GM19023 (cell line): ENCODE results near the gene VAPA.

Experiments used
- ATAC-seq: cut with Tn5 transposase; IDR thresholded peaks from one replicate; pipeline ENCODE4 v1.9.1; 2021; ENCODE audit warnings: mild to moderate bottlenecking, moderate library complexity; ENCODE audit not compliant: unreplicated experiment

VAPA gene, protein sequence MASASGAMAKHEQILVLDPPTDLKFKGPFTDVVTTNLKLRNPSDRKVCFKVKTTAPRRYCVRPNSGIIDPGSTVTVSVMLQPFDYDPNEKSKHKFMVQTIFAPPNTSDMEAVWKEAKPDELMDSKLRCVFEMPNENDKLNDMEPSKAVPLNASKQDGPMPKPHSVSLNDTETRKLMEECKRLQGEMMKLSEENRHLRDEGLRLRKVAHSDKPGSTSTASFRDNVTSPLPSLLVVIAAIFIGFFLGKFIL

DNA sequence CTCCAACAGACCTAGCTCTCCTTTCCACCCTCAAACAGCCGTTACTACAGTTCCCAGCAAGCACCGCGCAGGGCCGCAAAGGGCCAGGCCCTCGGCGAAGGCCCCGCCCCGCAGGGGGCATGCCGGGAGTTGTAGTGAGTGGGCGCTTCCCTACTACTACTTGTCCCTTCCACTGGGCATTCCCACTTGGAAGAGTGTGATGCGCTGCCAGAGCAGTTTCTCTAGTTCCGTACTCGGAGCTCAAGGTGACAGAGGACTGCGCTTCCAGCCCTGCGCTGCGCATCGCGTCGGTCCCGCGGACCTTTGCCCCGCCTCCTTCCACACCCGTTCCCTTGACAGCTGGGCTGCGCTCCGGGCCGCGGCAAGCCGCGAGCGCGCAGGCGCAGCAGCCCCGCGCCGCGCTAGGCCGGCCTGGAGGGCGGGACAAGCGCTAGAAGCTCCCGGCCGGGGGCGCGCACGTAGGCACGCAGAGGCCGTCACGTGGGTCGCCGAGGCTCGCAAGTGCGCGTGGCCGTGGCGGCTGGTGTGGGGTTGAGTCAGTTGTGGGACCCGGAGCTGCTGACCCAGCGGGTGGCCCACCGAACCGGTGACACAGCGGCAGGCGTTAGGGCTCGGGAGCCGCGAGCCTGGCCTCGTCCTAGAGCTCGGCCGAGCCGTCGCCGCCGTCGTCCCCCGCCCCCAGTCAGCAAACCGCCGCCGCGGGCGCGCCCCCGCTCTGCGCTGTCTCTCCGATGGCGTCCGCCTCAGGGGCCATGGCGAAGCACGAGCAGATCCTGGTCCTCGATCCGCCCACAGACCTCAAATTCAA lies at the start of gene VAPA:
Gene VAPA (plus strand): TSS at position 491 of the 808 bp plus-strand sequence. CDS start 241 bp downstream, at position 732.
- ATAC-seq: peak; percentile 83

DNA sequence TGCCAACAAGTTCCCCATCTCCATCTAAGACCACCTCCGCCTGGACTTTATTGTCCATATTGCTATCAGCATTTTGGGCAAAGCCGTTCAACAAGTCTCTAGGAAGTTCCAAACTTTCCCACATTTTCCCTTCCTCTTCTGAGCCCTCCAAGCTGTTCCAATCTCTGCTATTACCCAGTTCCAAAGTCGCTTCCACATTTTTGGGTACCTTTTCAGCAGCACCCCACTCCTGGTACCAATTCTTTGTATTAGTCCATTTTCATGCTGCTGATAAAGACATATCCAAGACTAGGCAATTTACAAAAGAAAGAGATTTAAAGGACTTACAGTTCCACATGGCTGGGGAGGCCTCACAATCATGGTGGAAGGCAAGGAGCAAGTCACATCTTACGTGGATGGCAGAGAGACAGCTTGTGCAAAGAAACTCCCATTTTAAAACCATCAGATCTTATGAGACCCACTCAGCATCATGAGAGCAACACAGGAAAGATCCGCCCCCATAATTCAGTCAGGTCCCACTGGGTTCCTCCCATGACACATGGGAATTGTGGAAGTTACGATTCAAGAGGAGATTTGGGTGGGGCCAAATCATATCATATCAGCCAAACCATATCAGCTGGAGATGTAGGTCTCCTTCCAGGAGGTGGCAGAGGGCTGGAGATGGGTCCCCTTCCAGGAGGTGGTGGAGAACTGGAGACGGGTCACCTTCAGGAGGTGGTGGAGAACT lies 47.9 kb upstream of the VAPA start:
- ATAC-seq: no peak

DNA sequence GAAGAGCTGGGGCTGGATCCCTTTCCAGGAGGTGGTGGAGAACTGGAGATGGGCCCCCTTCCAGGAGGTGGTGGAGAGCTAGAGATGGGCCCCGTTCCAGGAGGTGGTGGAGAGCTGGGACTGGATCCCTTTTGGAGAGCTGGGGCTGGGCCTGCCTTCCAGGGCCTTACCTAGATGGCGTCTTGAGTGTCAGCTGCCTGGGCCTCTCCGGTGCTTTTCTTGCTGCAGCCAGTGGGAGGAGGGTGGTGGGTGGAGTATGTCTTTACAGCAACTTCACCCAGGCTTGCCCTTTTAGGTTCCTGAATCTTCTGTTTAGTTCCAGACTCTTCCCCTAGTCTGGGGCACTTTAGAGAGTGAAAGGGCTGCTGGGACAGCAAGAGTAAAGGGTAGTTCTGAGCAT lies 47.2 kb upstream of the VAPA start:
- ATAC-seq: no peak

DNA sequence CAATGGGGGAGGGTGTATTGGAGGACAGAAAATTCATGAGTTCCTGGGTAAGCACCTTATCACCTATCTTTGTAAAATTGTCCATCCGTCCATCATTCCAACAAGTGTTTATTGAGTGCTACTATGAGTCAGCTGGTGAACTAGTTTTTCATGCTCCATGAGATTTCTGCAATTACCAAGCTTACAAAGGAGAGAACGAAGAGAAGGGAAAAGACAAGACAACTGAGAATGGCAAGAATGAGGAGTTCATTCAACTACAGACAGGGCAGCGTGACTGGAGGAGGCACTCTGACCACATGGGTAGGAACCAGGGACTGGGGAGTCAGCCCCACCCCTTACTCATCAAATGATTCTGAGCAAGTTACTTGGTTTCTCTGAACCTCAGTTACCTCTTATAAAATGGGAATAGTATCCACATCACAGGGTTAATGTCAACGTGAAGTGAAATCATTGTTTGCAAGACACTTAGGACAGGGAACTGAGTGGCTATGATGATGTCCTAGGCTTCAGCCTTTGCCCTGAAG lies 46.7 kb upstream of the VAPA start:
- ATAC-seq: no peak

DNA sequence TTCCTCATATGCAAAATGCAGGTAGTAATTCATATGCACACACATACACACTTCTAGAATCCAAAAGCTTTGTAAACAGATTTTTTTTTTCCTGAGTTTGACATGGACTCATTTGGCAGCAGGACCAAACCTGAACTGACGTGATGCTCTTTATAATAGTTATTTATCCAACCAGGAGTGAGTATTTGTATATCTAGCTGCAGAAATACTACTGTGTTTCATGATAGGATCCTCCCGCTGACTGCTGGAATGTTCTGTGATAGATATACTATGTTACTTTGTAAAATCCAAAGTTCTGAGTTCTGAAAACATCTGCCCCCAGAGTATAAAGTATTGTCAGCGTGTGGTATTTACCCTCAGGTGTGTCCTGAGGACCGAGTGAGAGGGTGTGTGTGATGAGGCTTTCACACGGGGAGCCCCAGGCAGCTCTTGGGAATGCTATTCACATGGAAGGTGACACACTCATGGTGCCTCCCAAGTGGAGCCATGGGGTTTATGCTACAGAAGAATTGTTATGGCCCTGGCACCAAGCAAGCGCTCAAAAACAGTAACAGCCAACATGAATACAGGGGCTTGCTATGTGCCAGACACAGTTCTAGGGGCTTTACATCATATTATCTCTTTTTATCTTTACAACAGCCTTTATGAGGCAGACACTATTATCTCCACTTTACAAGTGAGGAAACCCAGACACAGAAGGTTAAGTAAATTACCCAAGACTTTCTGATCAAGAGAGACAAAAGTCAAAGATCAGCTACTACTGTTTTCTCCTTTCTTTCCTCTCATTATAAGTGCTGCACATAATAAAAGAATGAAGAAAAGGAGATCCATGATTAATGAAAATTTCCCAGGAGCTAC lies 44.7 kb upstream of the VAPA start:
- ATAC-seq: no peak

DNA sequence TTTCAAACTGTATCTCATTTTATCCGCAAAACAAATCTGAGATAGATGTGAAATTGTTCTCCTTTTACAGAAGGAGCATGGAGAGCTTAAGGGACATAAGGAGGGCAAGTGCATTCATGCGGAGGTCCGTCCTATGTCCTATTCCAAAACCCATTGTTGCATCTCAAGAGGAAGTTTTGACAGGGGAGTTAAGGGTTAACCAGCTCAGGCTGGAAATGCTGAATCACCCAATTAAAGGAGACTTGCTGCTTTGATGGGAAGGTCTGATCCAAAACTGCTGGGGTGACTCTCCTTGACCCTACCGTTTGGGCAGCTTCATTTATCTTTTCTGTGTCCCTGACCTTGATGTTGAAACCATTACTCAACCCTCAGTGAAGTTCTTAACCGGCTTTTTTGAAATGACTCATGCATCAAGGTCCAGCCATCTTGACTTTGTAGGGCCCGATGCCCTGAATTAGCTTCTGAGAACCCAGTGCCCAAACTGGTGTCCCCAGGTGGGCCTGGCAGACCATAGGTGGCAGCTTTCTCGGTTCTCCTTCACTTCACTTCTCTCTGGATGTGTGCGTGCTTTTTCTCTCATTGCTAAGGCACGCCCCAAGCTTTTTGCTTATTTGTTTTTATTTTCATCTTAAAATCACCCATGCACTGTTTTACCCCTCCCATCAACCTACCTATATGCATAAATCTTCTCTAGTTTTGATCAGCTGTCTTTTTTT lies 43.9 kb upstream of the VAPA start:
- ATAC-seq: no peak

DNA sequence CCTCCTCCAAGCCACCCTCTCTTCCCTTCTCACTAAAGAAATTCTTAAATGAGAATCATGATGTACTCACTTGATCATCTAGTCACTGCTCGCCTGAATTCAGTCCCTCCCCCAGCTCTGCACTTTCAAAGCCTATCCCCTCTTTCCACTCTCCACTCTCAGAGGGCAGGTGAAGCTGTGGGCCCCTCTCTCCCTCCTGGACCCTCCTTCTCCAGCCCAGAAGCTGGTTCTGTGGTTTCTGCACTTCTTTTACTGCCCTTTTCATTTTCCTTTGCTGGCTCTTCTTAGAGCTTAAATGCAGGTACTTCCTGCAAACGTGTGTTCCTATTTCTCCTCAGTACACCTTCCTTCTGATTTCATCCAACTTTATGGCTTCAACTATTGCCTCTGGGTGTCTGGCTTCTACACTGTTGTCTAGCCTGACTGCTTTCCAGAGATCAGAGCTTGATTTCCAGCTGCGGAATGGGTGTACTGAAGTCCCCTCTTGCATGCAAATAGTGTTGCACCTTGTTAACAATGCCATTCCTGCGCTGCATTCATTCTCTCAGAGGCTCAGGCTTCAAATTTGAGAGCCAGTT lies 43.3 kb upstream of the VAPA start:
- no peak for ATAC-seq

DNA sequence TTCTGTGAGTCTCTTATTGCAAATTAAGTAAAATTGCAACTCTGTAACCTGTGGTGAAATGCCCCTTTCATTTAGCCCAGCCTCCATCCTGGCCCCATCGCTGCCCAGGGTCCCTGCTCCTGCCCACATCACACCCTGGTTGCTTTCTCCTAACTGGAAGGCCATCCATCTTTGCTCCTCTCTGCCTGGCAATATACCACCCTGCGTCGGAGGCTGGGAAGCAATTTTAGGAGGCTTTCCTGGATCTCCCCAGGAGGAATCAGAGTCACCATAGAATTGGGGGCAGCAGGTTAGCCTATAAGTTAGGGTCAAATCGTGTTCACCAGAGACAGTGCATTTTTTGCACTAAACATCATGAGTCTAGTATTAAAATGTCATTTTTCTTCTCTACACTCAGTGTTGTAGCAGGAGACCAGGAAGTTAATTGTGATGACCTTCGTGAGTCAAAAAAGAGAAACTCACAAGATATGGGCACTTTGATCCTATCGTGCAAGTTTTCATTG lies 42.5 kb upstream of the VAPA start:
- ATAC-seq: no peak

DNA sequence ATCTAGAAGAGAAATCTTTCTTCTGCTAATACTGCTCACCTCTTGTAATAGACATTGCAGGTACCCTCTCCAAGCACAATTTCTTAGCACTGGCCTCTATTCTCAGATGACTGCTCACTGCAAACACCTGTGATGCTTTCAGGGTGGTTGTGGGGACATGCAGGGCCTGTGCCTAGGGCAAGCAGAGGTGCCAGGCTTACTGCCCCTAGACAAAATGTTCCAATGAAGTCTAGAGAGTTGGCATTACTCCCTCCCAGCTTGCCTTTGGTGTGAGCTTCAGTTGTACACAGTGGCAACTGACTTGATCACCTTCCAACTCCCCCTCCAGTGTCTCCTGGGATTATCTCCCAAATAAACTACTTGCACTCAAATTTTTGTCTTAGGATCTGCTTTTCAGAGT lies 41.0 kb upstream of the VAPA start:
- no peak for ATAC-seq

DNA sequence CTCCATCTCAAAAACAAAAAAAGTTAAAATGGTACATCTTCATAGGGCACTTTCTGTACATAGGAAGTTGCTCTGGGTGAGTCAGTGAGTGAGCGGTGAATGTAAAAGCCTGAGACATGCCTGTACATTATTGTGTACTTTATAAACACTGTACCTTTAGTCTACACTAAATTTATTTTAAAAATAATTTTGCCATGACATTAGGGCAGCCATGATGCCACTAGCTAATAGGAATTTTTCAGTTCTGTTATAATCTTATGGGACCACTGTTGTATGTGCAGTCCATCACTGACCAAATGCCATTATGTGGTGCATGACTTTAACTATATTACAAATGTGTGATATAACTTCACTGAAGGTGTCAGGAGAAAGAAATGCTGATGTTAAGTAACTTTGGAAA lies 39.1 kb upstream of the VAPA start:
- ATAC-seq: no peak

DNA sequence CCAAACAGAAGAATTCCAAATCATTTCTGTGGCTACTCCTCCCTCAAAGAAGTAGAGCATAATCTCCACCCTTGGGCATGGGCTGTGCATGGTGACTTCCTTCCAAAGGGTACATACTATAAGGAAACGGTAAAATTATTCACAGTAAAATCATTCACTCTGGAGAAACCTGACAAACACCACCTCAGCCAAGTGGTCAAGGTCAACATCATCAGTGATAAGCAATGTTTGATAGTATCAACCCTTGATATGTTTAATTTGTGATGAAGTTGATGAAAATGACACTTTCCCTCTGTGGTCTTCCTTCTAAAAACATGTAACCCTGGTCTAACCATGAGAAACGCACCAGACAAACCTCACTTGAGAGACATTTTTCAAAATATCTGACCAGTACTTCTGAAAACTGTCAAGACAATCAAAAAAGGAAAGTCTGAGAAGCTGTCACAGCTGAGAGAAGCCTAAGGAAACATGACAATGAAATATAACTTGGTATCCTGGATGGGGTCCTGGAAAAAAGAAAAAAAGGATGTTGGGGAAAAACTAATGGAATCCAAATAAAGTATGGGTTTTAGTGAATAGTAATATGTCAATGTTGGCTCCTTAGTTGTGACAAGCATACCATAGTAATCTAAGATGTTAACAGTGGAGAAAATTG lies 37.5 kb upstream of the VAPA start:
- no peak for ATAC-seq

DNA sequence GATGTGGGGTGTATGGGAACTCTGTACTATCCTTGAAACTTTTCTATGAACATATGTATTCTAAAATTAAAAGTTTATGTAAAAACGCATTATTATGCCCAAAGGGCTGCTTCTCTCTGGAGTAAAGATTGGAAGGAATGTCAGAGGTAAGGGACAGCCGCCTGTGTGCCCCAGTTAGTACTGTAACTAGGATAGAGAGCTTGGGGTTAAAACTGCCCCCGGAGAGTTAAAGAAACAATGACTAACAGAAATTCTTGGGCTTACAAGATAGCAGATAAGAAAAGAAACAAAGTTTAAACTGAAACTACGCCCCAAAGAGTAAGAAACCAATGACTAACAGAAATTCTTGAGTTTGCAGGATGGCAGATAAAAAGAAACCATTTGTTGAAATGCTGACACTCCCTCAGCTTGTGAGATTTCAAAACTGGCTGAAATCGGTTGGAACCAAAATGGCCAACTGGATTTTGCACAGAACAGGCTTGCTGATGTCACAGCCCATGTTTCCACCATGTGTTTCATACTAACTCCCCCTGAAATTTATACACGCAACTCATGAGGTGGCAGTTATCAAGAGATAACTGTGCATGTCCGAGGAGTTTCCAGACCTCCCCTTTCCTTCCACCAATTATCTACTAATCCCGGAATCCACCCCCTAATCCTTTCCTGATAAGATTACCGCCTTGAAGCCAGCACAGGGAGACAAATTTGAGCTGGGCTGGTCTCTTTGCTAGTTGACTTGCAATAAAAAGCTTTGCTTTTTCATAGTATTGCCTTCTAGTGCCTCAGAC lies 36.8 kb upstream of the VAPA start:
- no peak for ATAC-seq

DNA sequence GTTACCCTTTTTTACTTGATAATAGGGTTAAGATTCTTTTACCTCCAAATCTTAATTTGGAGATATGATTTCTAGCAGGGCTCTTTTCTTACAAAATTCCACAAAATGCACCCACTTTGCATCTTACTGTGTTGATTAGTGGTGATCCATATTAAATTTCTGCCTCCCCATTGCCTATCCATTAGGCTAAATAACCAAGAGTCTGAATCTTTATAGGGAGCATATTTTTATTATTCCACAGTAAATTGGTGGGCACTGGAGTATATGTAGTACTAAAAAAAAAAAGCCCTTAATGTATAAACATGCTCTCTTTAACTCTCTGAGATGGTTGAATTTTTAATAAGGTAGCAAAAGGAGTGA lies 36.2 kb upstream of the VAPA start:
- no peak for ATAC-seq

DNA sequence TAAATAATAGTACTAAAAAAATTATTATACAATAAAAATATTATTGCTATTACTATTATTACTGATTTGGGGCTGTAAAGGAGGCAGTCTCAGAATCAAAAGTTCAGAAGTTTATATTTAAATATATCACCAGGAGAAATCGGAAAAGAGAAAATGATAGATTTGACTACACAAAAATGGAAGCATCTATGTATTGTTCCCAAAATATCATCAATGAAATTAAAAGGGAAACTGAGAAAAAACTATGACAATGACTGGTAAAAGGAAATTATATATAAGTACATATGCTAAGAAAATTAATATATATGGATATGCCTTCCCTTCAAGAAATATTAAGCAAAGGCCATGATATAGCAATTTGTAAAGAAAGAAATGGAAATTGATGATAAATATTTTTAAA lies 35.7 kb upstream of the VAPA start:
- ATAC-seq: no peak

DNA sequence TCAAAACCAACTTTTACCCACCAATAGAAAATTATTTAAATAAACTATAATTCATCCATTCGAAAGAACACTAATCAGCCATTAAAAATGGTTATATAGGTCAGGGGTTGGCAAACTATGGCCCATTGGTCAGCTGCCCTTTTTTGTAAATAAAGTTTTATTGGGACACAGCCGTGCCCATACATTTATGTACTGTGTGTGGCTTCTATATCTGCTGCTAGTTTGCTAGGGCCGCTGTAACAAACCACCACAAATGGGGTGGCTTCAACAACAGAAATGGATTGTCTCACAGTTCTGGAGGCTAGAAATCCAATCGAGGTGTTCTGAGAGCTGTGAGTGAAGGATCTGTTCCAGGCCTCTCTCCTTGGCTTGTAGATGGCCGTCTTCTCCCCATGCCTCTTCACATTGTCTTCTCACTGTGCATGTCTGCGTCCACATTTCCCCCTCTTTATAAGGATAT lies 35.0 kb upstream of the VAPA start:
- no peak for ATAC-seq

DNA sequence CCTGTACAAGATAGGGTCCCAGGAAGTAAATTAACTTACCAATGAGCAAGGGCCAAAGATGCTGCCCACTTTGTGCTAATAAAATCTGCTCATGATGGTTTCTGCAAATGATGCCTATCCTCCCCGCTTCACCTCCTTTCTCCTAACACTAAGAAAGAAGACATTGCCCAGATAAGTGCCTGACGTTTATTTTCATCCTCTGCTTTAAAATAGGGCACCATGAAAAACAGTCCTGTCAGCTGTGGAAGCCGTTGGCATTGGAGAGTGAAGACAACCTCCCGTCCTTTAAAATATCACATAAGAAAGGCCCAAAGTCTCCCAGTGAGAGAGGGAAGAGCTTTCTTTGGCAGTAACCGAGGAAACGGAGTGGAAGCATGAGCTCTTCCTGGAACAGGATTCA lies 29.7 kb upstream of the VAPA start:
- ATAC-seq: no peak

DNA sequence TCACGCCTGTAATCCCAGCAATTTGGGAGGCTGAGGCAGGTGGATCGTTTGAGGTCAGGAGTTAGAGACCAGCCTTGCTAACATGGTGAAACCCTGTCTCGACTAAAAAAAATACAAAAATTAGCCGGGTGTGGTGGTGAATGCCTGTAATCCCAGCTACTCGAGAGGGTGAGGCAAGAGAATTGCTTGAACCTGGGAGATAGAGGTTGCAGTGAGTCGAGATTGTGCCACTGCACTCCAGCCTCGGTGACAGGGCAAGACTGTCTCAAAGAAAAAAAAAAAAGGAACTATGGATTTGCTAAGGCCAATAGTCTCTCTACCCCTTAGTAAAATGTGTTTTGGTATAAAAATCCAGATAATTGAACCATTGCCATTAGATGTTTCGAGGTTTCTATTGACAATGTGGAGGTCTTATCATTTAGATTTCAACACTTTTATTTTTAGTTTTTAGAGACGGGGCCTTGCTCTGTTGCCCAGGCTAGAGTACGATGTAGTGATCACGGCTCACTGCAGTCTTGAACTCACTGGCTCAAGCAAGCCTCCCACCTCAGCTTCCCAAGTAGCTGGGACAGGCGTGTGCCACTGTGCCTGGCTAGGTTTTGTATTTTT lies 29.2 kb upstream of the VAPA start:
- ATAC-seq: no peak
